Esophagus squamous epithelium (tissue), 4 donors: Measurements from ENCODE around the gene TIMM21.

Experiments
- POLR2A ChIP-seq, 4 donors: fragments of 450-650 bp; IDR thresholded peaks; one replicate each; pipeline ENCODE4 v1.6.1; 2017; ENCODE audit warnings: antibody characterized with exemption in 4 of 4, mild to moderate bottlenecking in 4 of 4, moderate library complexity in 3 of 4
- TF ChIP-seq, protein P1 (sequence below), 6 experiments: fragments of 450-650 bp in 4 of 6; fragments of 200-600 bp in 2 of 6; sonication (generic) in 2 of 6; IDR thresholded peaks; one replicate each; pipeline ENCODE4 v1.5.1; 2016 to 2019; ENCODE audit warnings: antibody characterized with exemption in 6 of 6, mild to moderate bottlenecking in 4 of 6, moderate library complexity in 4 of 6

GRCh38 chr18:74200780-74201179, 52.5 kb downstream of the TIMM21 start:
- TF ChIP-seq, protein P1, sequence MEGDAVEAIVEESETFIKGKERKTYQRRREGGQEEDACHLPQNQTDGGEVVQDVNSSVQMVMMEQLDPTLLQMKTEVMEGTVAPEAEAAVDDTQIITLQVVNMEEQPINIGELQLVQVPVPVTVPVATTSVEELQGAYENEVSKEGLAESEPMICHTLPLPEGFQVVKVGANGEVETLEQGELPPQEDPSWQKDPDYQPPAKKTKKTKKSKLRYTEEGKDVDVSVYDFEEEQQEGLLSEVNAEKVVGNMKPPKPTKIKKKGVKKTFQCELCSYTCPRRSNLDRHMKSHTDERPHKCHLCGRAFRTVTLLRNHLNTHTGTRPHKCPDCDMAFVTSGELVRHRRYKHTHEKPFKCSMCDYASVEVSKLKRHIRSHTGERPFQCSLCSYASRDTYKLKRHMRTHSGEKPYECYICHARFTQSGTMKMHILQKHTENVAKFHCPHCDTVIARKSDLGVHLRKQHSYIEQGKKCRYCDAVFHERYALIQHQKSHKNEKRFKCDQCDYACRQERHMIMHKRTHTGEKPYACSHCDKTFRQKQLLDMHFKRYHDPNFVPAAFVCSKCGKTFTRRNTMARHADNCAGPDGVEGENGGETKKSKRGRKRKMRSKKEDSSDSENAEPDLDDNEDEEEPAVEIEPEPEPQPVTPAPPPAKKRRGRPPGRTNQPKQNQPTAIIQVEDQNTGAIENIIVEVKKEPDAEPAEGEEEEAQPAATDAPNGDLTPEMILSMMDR (IDR thresholded peaks at IDR 0.05) = no peak
- no peak for TF ChIP-seq POLR2A (IDR thresholded peaks at IDR 0.05)
